HG03103 (cell line): ENCODE measurements around the gene KANSL1.
"Not testable (repeated sequence)": the region's sequence is repeated elsewhere in the genome, so short reads cannot be mapped to it uniquely, and the experiment has no call there.

Experiments
- ATAC-seq: cut with Tn5 transposase; IDR thresholded peaks from one replicate; pipeline ENCODE4 v1.9.1; 2021; ENCODE audit warnings: low read depth; ENCODE audit not compliant: unreplicated experiment

KANSL1 gene

DNA sequence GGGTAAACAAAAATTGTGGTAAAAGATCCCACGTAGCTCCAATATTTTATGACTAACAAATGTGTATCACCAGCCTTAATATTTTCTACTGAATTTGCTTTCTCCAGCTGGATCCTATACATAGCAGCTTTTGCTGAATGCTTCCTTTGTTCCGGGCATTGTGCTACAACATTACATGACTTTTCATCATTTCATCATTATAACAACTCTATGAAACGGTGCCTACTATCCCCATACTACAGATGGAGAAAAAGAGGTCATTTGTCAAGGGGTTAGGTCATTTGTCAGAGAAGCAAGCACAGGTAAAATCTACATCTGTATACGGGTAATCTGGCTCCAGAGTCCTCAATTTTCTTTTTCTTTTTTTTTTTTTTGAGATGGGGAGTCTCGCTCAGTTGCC, 74.3 kb downstream of the KANSL1 start:
- no peak for ATAC-seq

GRCh38 chr17:46117850-46118696, 75.2 kb downstream of the KANSL1 start:
- ATAC-seq, result no peak

GRCh38 chr17:46117117-46117516, 76.1 kb downstream of the KANSL1 start:
- no peak for ATAC-seq

DNA sequence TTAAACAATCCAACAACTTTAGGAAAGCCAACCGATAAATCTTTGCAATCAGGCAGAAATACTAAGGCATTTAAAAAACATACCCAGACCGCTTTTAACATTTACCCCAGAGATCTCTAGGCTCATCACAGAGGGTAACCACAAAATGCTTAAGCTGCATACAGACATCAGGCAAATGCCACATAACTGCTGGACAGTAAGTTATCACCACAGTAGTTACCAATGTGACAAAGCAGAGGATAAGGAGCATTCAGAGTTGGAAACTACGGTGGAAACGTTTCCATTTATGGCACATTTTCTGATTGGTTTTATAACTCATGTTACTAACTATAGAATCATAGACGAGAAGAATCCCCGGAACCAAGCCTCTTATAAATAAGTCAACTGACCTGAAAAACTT, 77.5 kb downstream of the KANSL1 start:
- ATAC-seq, result no peak

GRCh38 chr17:46111236-46111635, 82.0 kb downstream of the KANSL1 start:
- not testable (repeated sequence) for ATAC-seq

- ATAC-seq, result no peak
Measured at GRCh38 chr17:46110219-46110618, 83.0 kb downstream of the KANSL1 start.

GRCh38 chr17:46109603-46110189, 83.5 kb downstream of the KANSL1 start:
- ATAC-seq, result no peak

DNA sequence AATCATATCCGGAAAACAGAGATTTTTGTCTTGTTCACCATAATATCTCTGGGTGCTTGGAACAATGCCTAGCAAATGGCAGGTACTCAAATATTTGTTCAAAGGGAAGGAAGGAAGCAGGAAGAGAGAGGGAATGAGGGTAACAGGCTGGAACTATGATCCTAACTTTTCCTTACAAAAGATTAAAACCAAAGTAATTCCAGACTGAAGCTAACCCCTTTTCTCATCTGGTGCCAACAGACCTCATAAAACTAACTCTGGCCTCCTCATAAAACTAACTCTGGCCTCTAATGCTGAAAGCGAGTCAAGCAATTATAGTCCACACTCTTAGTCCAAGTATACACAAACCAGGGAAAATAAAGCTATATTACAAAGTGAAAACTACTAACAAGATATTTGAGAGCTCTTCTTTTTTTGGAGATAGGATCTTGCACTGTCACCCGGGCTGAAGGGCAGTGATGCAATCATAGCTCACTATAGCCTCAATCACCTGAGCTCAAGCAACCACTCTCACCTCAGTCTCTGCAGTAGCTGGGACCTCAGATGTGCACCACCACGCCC, 84.6 kb downstream of the KANSL1 start:
- ATAC-seq, result no peak

DNA sequence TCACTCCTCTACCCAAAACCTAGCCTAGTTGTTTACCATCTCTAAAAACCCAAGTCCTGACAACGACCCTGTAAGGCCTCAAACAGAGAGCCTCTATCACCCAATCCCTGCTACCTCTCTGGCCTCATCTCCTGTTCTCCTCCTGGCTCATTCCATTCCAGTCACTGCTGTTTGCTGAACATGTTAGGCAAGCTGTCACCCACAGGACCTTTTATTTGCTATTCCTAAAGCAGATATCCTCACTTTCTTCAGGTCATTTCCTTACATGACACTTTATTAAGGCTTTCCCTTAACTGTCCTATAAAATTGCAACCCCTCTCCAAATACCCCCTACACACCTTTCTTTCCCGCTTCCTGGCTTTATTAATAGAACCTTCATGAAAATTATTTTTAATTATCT, 85.1 kb downstream of the KANSL1 start:
- ATAC-seq, result no peak

- no peak for ATAC-seq
Measured at GRCh38 chr17:46106966-46107644, 86.1 kb downstream of the KANSL1 start.

DNA sequence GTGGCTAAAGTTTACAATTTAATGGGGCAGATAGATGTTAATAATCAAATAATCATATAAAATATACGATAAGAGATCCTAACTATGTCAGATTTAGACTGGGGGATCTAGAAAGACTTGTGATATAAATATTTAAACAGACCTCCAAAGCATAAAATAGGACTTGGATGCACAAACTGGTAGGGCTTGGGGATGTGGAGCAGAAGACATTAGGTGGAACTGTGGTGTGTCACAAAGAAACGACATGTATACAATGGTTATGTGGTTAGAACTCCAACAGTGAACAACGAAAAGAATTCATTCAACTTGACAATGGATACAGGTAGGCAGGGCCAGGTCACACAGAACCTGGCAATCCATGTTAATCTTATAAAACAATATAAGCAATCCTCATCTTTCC, 90.4 kb downstream of the KANSL1 start:
- not testable (repeated sequence) for ATAC-seq

- ATAC-seq, result not testable (repeated sequence)
Measured at GRCh38 chr17:46101785-46102617, 91.2 kb downstream of the KANSL1 start.

DNA sequence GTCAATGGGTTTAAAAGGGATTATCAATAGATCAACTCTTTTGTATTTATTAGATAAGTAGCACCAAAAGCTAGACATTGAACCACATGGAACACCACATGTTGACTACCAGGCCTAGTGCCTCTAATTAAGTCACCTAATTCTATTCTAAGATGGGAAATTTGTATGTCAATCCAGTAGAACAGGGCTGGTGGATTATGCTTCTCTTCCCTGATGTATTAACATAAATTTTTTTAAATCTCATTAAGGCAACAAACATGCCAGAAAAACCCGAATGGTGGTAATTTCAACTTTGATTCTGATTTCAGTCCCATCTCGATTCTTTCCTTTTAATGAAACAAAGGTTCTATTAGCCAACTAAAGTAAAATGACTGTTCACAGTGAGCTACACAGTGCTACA, 92.6 kb downstream of the KANSL1 start:
- ATAC-seq, result no peak

GRCh38 chr17:46099865-46100264, 93.4 kb downstream of the KANSL1 start:
- ATAC-seq, result no peak

DNA sequence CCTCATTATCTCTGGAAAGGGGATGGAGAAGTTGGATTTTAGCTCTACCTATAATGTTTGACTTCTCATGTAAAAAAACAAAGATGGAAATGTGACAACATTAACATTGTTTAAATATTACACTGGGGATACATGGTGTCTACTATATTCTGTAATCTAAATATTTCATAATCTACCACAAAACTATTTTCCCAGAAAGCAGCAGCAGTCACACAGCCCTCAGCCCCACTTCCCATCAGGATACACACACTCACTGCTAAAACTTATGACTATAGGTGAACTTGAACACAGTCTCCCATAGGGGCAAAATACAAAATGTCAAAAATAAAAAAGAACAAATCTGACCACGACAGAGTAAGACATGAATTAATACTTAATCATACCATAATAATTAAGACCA, 95.7 kb downstream of the KANSL1 start:
- no peak for ATAC-seq

- no peak for ATAC-seq
Measured at GRCh38 chr17:46092991-46093390, 100.2 kb downstream of the KANSL1 start.

DNA sequence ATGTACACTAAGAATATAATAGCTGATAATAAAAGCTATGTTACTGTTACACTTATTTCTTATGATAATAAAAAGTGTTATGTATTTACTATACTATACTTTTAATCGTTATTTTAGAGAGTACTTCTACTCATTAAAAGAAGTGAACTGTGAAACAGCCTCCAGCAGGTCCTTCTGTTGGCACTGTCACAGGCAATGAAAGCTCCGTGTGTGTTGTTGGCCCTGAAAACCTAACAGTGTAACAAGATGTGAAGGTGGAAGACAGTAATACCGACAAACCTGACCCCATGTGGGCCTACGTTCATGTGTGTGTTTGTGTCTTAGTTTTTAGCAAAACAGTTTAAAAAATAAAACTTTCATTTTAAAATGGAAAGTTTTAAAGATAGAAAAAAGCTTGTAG, 102.4 kb downstream of the KANSL1 start:
- no peak for ATAC-seq

DNA sequence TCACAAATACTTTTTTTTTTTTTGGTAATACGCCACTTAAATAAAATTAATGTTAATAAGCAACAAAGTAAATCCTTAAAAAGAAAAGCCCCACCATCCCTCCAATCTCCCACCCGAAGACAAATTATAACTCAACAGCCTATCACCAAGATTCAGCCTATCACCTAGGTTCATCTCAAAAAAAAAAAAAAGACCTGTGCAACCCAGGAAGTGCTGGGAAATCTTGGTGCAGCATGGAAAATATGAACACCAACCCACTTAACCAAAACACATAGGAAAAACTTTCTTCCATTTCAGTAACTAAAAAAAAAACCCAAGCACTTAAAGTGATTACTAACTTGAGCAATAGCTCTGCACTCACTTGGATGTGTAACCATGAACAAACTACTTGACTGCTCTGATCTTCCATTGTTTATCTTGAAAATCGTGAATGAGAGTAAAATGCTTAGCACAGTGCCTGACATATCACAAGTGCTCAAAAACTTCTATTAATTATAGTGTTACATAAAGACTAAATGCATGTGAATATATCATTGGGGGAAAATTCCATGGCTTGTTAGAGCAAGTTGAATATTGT, 103.8 kb downstream of the KANSL1 start:
- no peak for ATAC-seq

DNA sequence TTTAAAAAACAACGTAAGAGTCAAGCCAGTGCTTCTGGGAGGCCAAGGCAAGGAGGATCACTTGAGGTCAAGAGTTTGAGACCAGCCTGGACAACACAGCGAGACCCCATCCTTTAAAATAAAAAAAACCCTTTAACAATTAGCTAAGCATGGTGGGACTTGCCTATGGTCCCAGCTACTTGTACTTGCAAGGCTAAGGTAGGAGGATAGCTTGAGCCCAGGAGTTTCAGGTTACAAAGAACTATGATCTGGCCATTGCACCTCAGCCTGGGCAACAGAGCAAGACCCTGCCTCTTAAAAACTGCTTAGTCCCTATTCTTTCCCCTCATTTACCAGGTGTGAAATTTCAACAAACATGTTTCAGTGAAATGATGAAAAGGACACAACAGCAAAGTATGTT, 104.6 kb downstream of the KANSL1 start:
- ATAC-seq, result no peak

- not testable (repeated sequence) for ATAC-seq
Measured at GRCh38 chr17:46087871-46088270, 105.4 kb downstream of the KANSL1 start.
